H1 (cell line): ENCODE results near the gene KCNQ1. TPM values are rescaled to one million over a fixed set of nuclear protein-coding genes. Genes with fewer than 3 reads are reported as not detected.

Experiments used
- CTCF ChIA-PET: fragments of 300-600 bp; sonication (Branson Sonifier 250); formaldehyde crosslinking; loops from one replicate; lab custom pipeline; 2021; ENCODE audit not compliant: partially characterized antibody; lab: Charles Lee
- POLR2A ChIA-PET: fragments of 300-600 bp; sonication (Branson Sonifier 250); formaldehyde crosslinking; loops from one replicate; lab custom pipeline; 2021; ENCODE audit warnings: inconsistent platforms; ENCODE audit not compliant: partially characterized antibody; lab: Charles Lee
- DNase-seq, 2 experiments: peaks; one replicate each; pipeline versions ENCODE4 v3.0.0 to v3.0.0-alpha.2; 2010 to 2022; ENCODE audit warnings: low spot score in 2 of 2, low read depth in 1 of 2, mixed read lengths in 1 of 2
- FAIRE-seq: peaks from 2 replicates; lab custom pipeline; 2011; peaks lifted over from hg19 to GRCh38; lab: Jason Lieb, UNC
- H2AFZ ChIP-seq: 2 replicates; pipeline ENCODE4 v1.8.1; 2012; ENCODE audit warnings: low read length, inconsistent platforms
- H2AK5ac ChIP-seq: 2 replicates; pipeline ENCODE4 v1.6.1; 2013; ENCODE audit warnings: low read depth, low read length
- H2BK120ac ChIP-seq: replicated peaks from 2 replicates; pipeline ENCODE3; 2013; ENCODE audit warnings: low read depth, low read length, inconsistent platforms
- H2BK12ac ChIP-seq: 2 replicates; pipeline ENCODE4 v1.6.1; 2013; ENCODE audit warnings: low read depth, low read length
- H2BK15ac ChIP-seq: 2 replicates; pipeline ENCODE4 v1.6.1; 2013; ENCODE audit warnings: low read length
- H2BK20ac ChIP-seq: 2 replicates; pipeline ENCODE4 v1.6.1; 2013; ENCODE audit warnings: low read length
- H2BK5ac ChIP-seq: 2 replicates; pipeline ENCODE4 v1.6.1; 2013; ENCODE audit warnings: low read depth, low read length
- H3K14ac ChIP-seq: 2 replicates; pipeline ENCODE4 v1.6.1; 2013; ENCODE audit warnings: inconsistent platforms; ENCODE audit not compliant: insufficient read length
- H3K18ac ChIP-seq: 2 replicates; pipeline ENCODE4 v1.6.1; 2013; ENCODE audit warnings: low read length; ENCODE audit errors: extremely low read depth
- H3K23ac ChIP-seq: 2 replicates; pipeline ENCODE4 v1.6.1; 2013; ENCODE audit warnings: inconsistent platforms; ENCODE audit not compliant: insufficient read length
- H3K23me2 ChIP-seq: 2 replicates; pipeline ENCODE4 v1.6.1; 2013; ENCODE audit warnings: low read depth, low read length
- H3K27ac ChIP-seq: 2 replicates; pipeline ENCODE4 v1.6.1; 2011; ENCODE audit warnings: low read depth, low read length, inconsistent platforms
- H3K27me3 ChIP-seq, 4 experiments: replicated peaks in 1 of 4; 1 replicate in 1 of 4; 2 replicates in 3 of 4; pipeline versions ENCODE4 v1.6.1 to v1.8.1; 2011 to 2013; ENCODE audit warnings: low read length in 3 of 4, mild to moderate bottlenecking in 3 of 4, inconsistent platforms in 2 of 4, mixed read lengths in 2 of 4, moderate library complexity in 1 of 4; ENCODE audit not compliant: control insufficient read depth in 3 of 4, insufficient read depth in 3 of 4; ENCODE audit errors: extremely low read depth in 1 of 4
- H3K36me3 ChIP-seq, 4 experiments: 2 replicates each; pipeline versions ENCODE4 v1.6.1 to v1.8.1; 2011 to 2013; ENCODE audit warnings: mild to moderate bottlenecking in 4 of 4, low read length in 3 of 4, moderate library complexity in 2 of 4, control low read depth in 1 of 4, inconsistent platforms in 1 of 4; ENCODE audit not compliant: insufficient read depth in 4 of 4, control insufficient read depth in 2 of 4
- H3K4ac ChIP-seq: replicated peaks from 2 replicates; pipeline ENCODE3; 2013; ENCODE audit warnings: low read length, low read depth, mixed read lengths, inconsistent platforms; ENCODE audit not compliant: insufficient read length
- H3K4me1 ChIP-seq, 4 experiments: replicated peaks in 1 of 4; 1 replicate in 1 of 4; 2 replicates in 3 of 4; pipeline versions ENCODE4 v1.6.1 to v1.8.1; 2011 to 2013; ENCODE audit warnings: low read length in 3 of 4, inconsistent platforms in 2 of 4, mixed read lengths in 1 of 4; ENCODE audit not compliant: insufficient read depth in 4 of 4, control insufficient read depth in 3 of 4
- H3K4me2 ChIP-seq, 2 experiments: 2 replicates each; pipeline versions ENCODE4 v1.6.1 to v1.8.1; 2011 to 2013; ENCODE audit warnings: low read depth in 2 of 2, low read length in 2 of 2, control low read depth in 1 of 2, inconsistent platforms in 1 of 2, mild to moderate bottlenecking in 1 of 2; ENCODE audit not compliant: insufficient read depth in 1 of 2
- H3K4me3 ChIP-seq, 4 experiments: fragments of 200-600, 300-600 bp in 1 of 4; sonication (generic), shearing (Covaris generic), sonication (Bioruptor Twin) in 1 of 4; 2 replicates each; pipeline versions ENCODE4 v1.5.1 to v1.8.1; 2011 to 2016; ENCODE audit warnings: low read length in 4 of 4, low read depth in 3 of 4, control low read depth in 2 of 4, inconsistent platforms in 2 of 4, mild to moderate bottlenecking in 2 of 4, mixed read lengths in 1 of 4, moderate library complexity in 1 of 4; ENCODE audit not compliant: insufficient read depth in 2 of 4; ENCODE audit errors: extremely low read depth in 1 of 4
- H3K56ac ChIP-seq: replicated peaks from 2 replicates; pipeline ENCODE3; 2013; ENCODE audit warnings: low read depth, mild to moderate bottlenecking, mixed read lengths, low read length, inconsistent platforms; ENCODE audit not compliant: insufficient read length
- H3K79me1 ChIP-seq: 2 replicates; pipeline ENCODE4 v1.6.1; 2013; ENCODE audit warnings: low read depth, low read length, control low read depth
- H3K79me2 ChIP-seq, 2 experiments: 2 replicates each; pipeline versions ENCODE4 v1.6.1 to v1.8.1; 2012 to 2013; ENCODE audit warnings: low read length in 2 of 2, mild to moderate bottlenecking in 2 of 2, inconsistent platforms in 1 of 2; ENCODE audit not compliant: insufficient read depth in 2 of 2, control insufficient read depth in 1 of 2
- H3K9ac ChIP-seq, 4 experiments: replicated peaks in 1 of 4; 1 replicate in 1 of 4; 2 replicates in 3 of 4; pipeline versions ENCODE4 v1.6.1 to v1.8.1; 2011 to 2013; ENCODE audit warnings: low read depth in 3 of 4, low read length in 3 of 4, control low read depth in 2 of 4, mild to moderate bottlenecking in 2 of 4, moderate library complexity in 2 of 4, inconsistent platforms in 1 of 4; ENCODE audit errors: extremely low read depth in 1 of 4
- H3K9me3 ChIP-seq, 2 experiments: 2 replicates each; pipeline versions ENCODE4 v1.6.1 to v1.8.1; 2012 to 2013; ENCODE audit warnings: mild to moderate bottlenecking in 2 of 2, moderate library complexity in 2 of 2, control low read depth in 1 of 2, inconsistent platforms in 1 of 2, low read depth in 1 of 2, low read length in 1 of 2, mixed read lengths in 1 of 2; ENCODE audit not compliant: insufficient read depth in 2 of 2
- H4K20me1 ChIP-seq, 2 experiments: replicated peaks in 1 of 2; 2 replicates each; pipeline versions ENCODE3 to v1.8.1; 2011 to 2013; ENCODE audit warnings: inconsistent platforms in 2 of 2, low read length in 2 of 2, mild to moderate bottlenecking in 1 of 2; ENCODE audit not compliant: insufficient read depth in 2 of 2, control insufficient read depth in 1 of 2
- H4K5ac ChIP-seq: 2 replicates; pipeline ENCODE4 v1.6.1; 2013; ENCODE audit warnings: low read length, low read depth, mixed read lengths, inconsistent platforms; ENCODE audit not compliant: insufficient read length
- H4K8ac ChIP-seq: 2 replicates; pipeline ENCODE4 v1.8.0; 2013; ENCODE audit warnings: mild to moderate bottlenecking, moderate library complexity, low read length, inconsistent platforms; ENCODE audit not compliant: insufficient read depth; ENCODE audit errors: extremely low read depth
- H4K91ac ChIP-seq: replicated peaks from 2 replicates; pipeline ENCODE3; 2013; ENCODE audit warnings: low read length, mixed read lengths, inconsistent platforms; ENCODE audit not compliant: insufficient read length
- SUZ12 ChIP-seq: fragments of 200-600 bp; sonication (generic); IDR thresholded peaks from 2 replicates; pipeline ENCODE4 v1.6.1; 2012; ENCODE audit warnings: mild to moderate bottlenecking, inconsistent platforms, low read length, moderate library complexity, mixed read lengths
- WGBS, 2 experiments: shearing (Covaris generic) in 1 of 2; methylation state at CpG; one replicate each; pipeline versions ENCODE4 v1.1.6 to v1.1.7; 2013 to 2015; ENCODE audit warnings: low lambda C conversion rate in 2 of 2, mixed read lengths in 2 of 2, inconsistent platforms in 1 of 2, low coverage in 1 of 2, missing lambda C conversion rate in 1 of 2; ENCODE audit not compliant: insufficient replicate concordance in 2 of 2, insufficient coverage in 1 of 2, insufficient read length in 1 of 2; ENCODE audit errors: extremely low coverage in 1 of 2, missing lambda C conversion rate in 1 of 2; 5-methylcytosine and 5-hydroxymethylcytosine counted together
- polyA plus RNA-seq, 7 experiments: library from polyadenylated mRNA; depleted of rRNA in 3 of 7; stranded (reverse) in 5 of 7; unstranded in 2 of 7; fragments of >200 nt in 5 of 7; fragments of 200-250 nt in 2 of 7; gene quantifications; 1 replicate in 5 of 7; 2 replicates in 1 of 7; 4 replicates in 1 of 7; pipeline versions ENCODE4 v1.2.1 to v1.2.3, GENCODE V29; 2011 to 2013; ENCODE audit warnings: missing spikeins in 2 of 7, mixed read lengths in 2 of 7
- total RNA-seq: library from RNA; stranded (reverse); fragmentation: NEBNext Ultra II Directional; extraction: Animal tissue kit (Norgen Biotek cat#: 25700); gene quantifications from 2 replicates; pipeline ENCODE4 v1.2.1, GENCODE V29; 2021

Gene KCNQ1
- total and polyA plus RNA-seq, 2 of the 8 experiments (the other 6 are each of a cell fraction or from before 2014, with no cell fraction given) = 1.9 to 2.0 TPM

- CTCF ChIA-PET = interaction anchor here (0.6 to 2.0 kb wide), 7 partner anchors 9 to 343 kb away, joined by 3 to 4 read pairs (median 4); no protein-coding TSS in a partner anchor
- peaks cover 10 to 53% (median 37%) of the 10 kb centered on the region in 4 experiments for H3K27me3 ChIP-seq
- no peak overlapping the region for H3K56ac ChIP-seq
- H3K4me2 ChIP-seq = no peak overlapping the region
- no peak overlapping the region for H2BK5ac ChIP-seq
- no peak overlapping the region for H3K14ac ChIP-seq
- H3K23me2 ChIP-seq = no peaks in the 10 kb centered on the region; the same call in 1 of the 2 replicates
- no peak for DNase-seq
- H3K9ac ChIP-seq = no peak overlapping the region
- no peak overlapping the region for H3K4me3 ChIP-seq
- POLR2A ChIA-PET = interaction anchor here (1.2 kb wide), 1 partner anchor 11 kb away, joined by 3 read pairs; the partner anchor contains the start of gene CDKN1C
- TF ChIP-seq SUZ12 = no peak
- H2BK12ac ChIP-seq = peak overlapping the region; percentile 39; the same call in 1 of the 2 replicates
- no peak overlapping the region for H2AFZ ChIP-seq
- H4K91ac ChIP-seq = no peak overlapping the region
- H3K18ac ChIP-seq = no peak overlapping the region
- no peaks in the 10 kb centered on the region for H3K79me2 ChIP-seq
- 96% methylated on average over 10 of the region's 10 CpGs; no CpG with 5 or more reads in 1 of the 2 experiments for WGBS, 2 experiments
- H3K23ac ChIP-seq = no peak overlapping the region
- no peak overlapping the region for H3K27ac ChIP-seq
- H2BK20ac ChIP-seq = no peak overlapping the region
- no peak overlapping the region for H2BK15ac ChIP-seq
- no peak overlapping the region for H3K4ac ChIP-seq
- no peaks in the 10 kb centered on the region for H4K20me1 ChIP-seq
- 0 out of 2 replicates have a peak overlapping the region, but pooled peaks have one; percentile 49 for H2AK5ac ChIP-seq
- no peaks in the 10 kb centered on the region for H3K79me1 ChIP-seq
- no peaks in the 10 kb centered on the region for H3K36me3 ChIP-seq
- H2BK120ac ChIP-seq = no peak overlapping the region
- H3K4me1 ChIP-seq = peaks cover 0 to 14% (median 7%) of the 10 kb centered on the region in 4 experiments; a peak in 4 of 7 replicates
- no peak overlapping the region for H4K5ac ChIP-seq
- no peak overlapping the region for H4K8ac ChIP-seq
- peaks cover 0 to 2% of the 10 kb centered on the region in 2 experiments; a peak in 1 of 4 replicates for H3K9me3 ChIP-seq
- FAIRE-seq = no peak
These were observed 430.2 kb downstream of the KCNQ1 start for GRCh38 chr11:2874963-2875362.
